Neuronal stem cell (in vitro differentiated cells): ENCODE results near the gene UBALD2.

Source experiments
- DNase-seq: peaks from one replicate; pipeline ENCODE4 v3.0.0-alpha.2; 2013; ENCODE audit warnings: low spot score
- H2AFZ ChIP-seq: one replicate; pipeline ENCODE4 v1.6.1; 2013; ENCODE audit warnings: mild to moderate bottlenecking, low read length, inconsistent platforms
- H2AK5ac ChIP-seq: 2 replicates; pipeline ENCODE4 v1.6.1; 2013; ENCODE audit warnings: low read depth, mild to moderate bottlenecking, inconsistent platforms, low read length, moderate library complexity, mixed read lengths
- H2BK120ac ChIP-seq: 2 replicates; pipeline ENCODE4 v1.6.1; 2013; ENCODE audit warnings: low read depth, mild to moderate bottlenecking, inconsistent platforms, low read length, moderate library complexity, mixed read lengths
- H2BK12ac ChIP-seq: one replicate; pipeline ENCODE4 v1.6.1; 2013; ENCODE audit warnings: low read length, inconsistent platforms
- H2BK15ac ChIP-seq: 2 replicates; pipeline ENCODE4 v1.6.1; 2013; ENCODE audit warnings: mild to moderate bottlenecking, low read length, inconsistent platforms, mixed read lengths
- H2BK5ac ChIP-seq: one replicate; pipeline ENCODE4 v1.6.1; 2013; ENCODE audit warnings: inconsistent platforms, mild to moderate bottlenecking, low read length, moderate library complexity
- H3K14ac ChIP-seq: one replicate; pipeline ENCODE4 v1.6.1; 2013; ENCODE audit warnings: low read length, inconsistent platforms
- H3K18ac ChIP-seq: 2 replicates; pipeline ENCODE4 v1.6.1; 2013; ENCODE audit warnings: low read length, inconsistent platforms
- H3K23ac ChIP-seq: 2 replicates; pipeline ENCODE4 v1.6.1; 2013; ENCODE audit warnings: low read depth, mild to moderate bottlenecking, mixed read lengths, low read length, inconsistent platforms; ENCODE audit not compliant: poor library complexity
- H3K27ac ChIP-seq: replicated peaks from 3 replicates; pipeline ENCODE4 v1.5.1; 2013; ENCODE audit warnings: low read length, inconsistent platforms
- H3K27me3 ChIP-seq, 3 experiments: 2 replicates each; pipeline ENCODE4 v1.6.1; 2013; ENCODE audit warnings: low read length in 3 of 3, mild to moderate bottlenecking in 2 of 3, inconsistent platforms in 1 of 3, low read depth in 1 of 3, mixed read lengths in 1 of 3, moderate library complexity in 1 of 3; ENCODE audit not compliant: control insufficient read depth in 3 of 3, insufficient read depth in 3 of 3
- H3K36me3 ChIP-seq, 2 donors: replicated peaks in 1 of 2; 2 replicates each; pipeline ENCODE4 v1.6.1; 2013; ENCODE audit warnings: low read length in 2 of 2; ENCODE audit not compliant: control insufficient read depth in 2 of 2, insufficient read depth in 2 of 2
- H3K4ac ChIP-seq: 2 replicates; pipeline ENCODE4 v1.6.1; 2013; ENCODE audit warnings: inconsistent platforms, mild to moderate bottlenecking, low read length, moderate library complexity
- H3K4me1 ChIP-seq, 2 donors: 1 replicate in 1 of 2; 2 replicates in 1 of 2; pipeline ENCODE4 v1.6.1; 2013; ENCODE audit warnings: low read length in 2 of 2, low read depth in 1 of 2; ENCODE audit not compliant: control insufficient read depth in 2 of 2, insufficient read depth in 1 of 2
- H3K4me2 ChIP-seq: one replicate; pipeline ENCODE4 v1.6.1; 2013; ENCODE audit warnings: mild to moderate bottlenecking, low read length, inconsistent platforms; ENCODE audit not compliant: insufficient read depth, poor library complexity, severe bottlenecking
- H3K4me3 ChIP-seq, 2 donors: 2 replicates each; pipeline ENCODE4 v1.5.1; 2013; ENCODE audit warnings: low read length in 2 of 2, mild to moderate bottlenecking in 2 of 2, inconsistent platforms in 1 of 2, moderate library complexity in 1 of 2
- H3K79me1 ChIP-seq: one replicate; pipeline ENCODE4 v1.6.1; 2013; ENCODE audit warnings: low read depth, mild to moderate bottlenecking, inconsistent platforms, low read length, moderate library complexity
- H3K9ac ChIP-seq: one replicate; pipeline ENCODE4 v1.6.1; 2013; ENCODE audit warnings: mild to moderate bottlenecking, low read depth, low read length, inconsistent platforms; ENCODE audit not compliant: poor library complexity
- H3K9me3 ChIP-seq, 2 donors: replicated peaks in 1 of 2; 2 replicates each; pipeline versions ENCODE3 to v1.6.1; 2013; ENCODE audit warnings: low read length in 2 of 2, mild to moderate bottlenecking in 2 of 2, inconsistent platforms in 1 of 2, low read depth in 1 of 2, mixed read lengths in 1 of 2, moderate library complexity in 1 of 2; ENCODE audit not compliant: control insufficient read depth in 2 of 2, insufficient read depth in 1 of 2
- H4K8ac ChIP-seq: one replicate; pipeline ENCODE4 v1.6.1; 2013; ENCODE audit warnings: low read depth, mild to moderate bottlenecking, inconsistent platforms, low read length, moderate library complexity
- H4K91ac ChIP-seq: one replicate; pipeline ENCODE4 v1.6.1; 2013; ENCODE audit warnings: low read length, low read depth, mild to moderate bottlenecking, inconsistent platforms; ENCODE audit not compliant: poor library complexity
- WGBS, 2 donors: extraction: QIAGEN DNeasy Blood & Tissue Kit; methylation state at CpG; one replicate each; pipeline ENCODE4 v1.1.7; 2013; ENCODE audit warnings: missing lambda C conversion rate in 2 of 2, mixed read lengths in 1 of 2; ENCODE audit not compliant: insufficient read length in 2 of 2, insufficient replicate concordance in 1 of 2; ENCODE audit errors: extremely low coverage in 2 of 2; 5-methylcytosine and 5-hydroxymethylcytosine counted together

The UBALD2 gene

GRCh38 chr17:76234354-76234679, 30.8 kb upstream of the UBALD2 start:
- no peak overlapping the region for H3K4ac ChIP-seq
- no peak overlapping the region for H4K8ac ChIP-seq
- H3K14ac ChIP-seq: no peak overlapping the region
- no peak overlapping the region for H2BK12ac ChIP-seq
- H3K27ac ChIP-seq: no peak overlapping the region
- no peaks in the 10 kb centered on the region for H3K36me3 ChIP-seq
- no peak overlapping the region for H3K4me3 ChIP-seq
- peaks cover 0 to 3% of the 10 kb centered on the region in 2 donors for H3K9me3 ChIP-seq
- H2BK15ac ChIP-seq: no peak overlapping the region
- H3K27me3 ChIP-seq: peaks cover 0 to 6% (median 0%) of the 10 kb centered on the region in 3 experiments
- H2BK5ac ChIP-seq: no peak overlapping the region
- H3K4me1 ChIP-seq: peaks cover 0 to 4% of the 10 kb centered on the region in 2 donors
- H2AFZ ChIP-seq: no peak overlapping the region
- no peak overlapping the region for H2AK5ac ChIP-seq
- no peak overlapping the region for H3K4me2 ChIP-seq
- no peak for DNase-seq
- no peak overlapping the region for H4K91ac ChIP-seq
- H3K23ac ChIP-seq: no peak overlapping the region
- H2BK120ac ChIP-seq: no peak overlapping the region
- H3K18ac ChIP-seq: no peak overlapping the region
- H3K79me1 ChIP-seq: no peaks in the 10 kb centered on the region
- no CpG with 5 or more reads among the region's 5 CpGs for WGBS, 2 donors
- no peak overlapping the region for H3K9ac ChIP-seq

DNA sequence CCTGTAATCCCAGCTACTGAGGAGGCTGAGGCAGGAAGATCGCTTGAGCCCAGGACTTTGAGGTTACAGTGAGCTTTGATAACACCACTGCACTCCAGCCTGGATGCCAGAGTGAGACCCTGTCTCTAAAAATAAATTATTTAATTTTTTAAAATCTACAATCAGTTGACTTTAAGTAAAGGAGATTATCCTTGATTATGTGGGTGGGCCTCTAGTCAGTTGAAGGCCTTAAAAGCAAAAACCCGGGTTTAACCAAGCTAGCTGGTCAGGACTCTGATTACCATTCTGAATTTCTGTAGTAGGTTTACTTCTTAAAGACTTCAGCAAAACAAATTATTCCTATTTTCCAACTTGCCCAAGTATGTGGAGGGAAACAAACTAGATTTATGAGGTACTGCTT, 29.3 kb upstream of the UBALD2 start:
- no CpG with 5 or more reads among the region's 2 CpGs for WGBS, 2 donors
- no peak overlapping the region for H4K8ac ChIP-seq

GRCh38 chr17:76236603-76237002, 28.5 kb upstream of the UBALD2 start:
- peaks cover 5% of the 10 kb centered on the region in 2 donors for H3K4me1 ChIP-seq
- no peak overlapping the region for H3K4ac ChIP-seq
- H4K91ac ChIP-seq: no peak overlapping the region
- no peak overlapping the region for H2AFZ ChIP-seq
- no peak overlapping the region for H3K18ac ChIP-seq
- H2BK5ac ChIP-seq: no peak overlapping the region
- peaks cover 0 to 13% (median 0%) of the 10 kb centered on the region in 3 experiments for H3K27me3 ChIP-seq
- no peak overlapping the region for H2BK12ac ChIP-seq
- H3K9me3 ChIP-seq: no peaks in the 10 kb centered on the region
- H4K8ac ChIP-seq: no peak overlapping the region
- H2AK5ac ChIP-seq: no peak overlapping the region
- H3K9ac ChIP-seq: no peak overlapping the region
- DNase-seq: no peak
- no peak overlapping the region for H3K4me3 ChIP-seq
- H3K79me1 ChIP-seq: no peaks in the 10 kb centered on the region
- H3K36me3 ChIP-seq: no peaks in the 10 kb centered on the region
- no peak overlapping the region for H3K27ac ChIP-seq
- H3K4me2 ChIP-seq: no peak overlapping the region
- no peak overlapping the region for H2BK15ac ChIP-seq
- no peak overlapping the region for H3K14ac ChIP-seq
- H3K23ac ChIP-seq: no peak overlapping the region
- H2BK120ac ChIP-seq: no peak overlapping the region

More for the DNA sequence above, 29.3 kb upstream of the UBALD2 start:
- Histone ChIP-seq H3K4me1 (peaks cover under 1 to 5% of the 10 kb centered on the region in 2 donors), H2BK120ac (no peak overlapping the region), H3K27me3 (peaks cover 0 to 13% (median 0%) of the 10 kb centered on the region in 3 experiments), H3K36me3 (no peaks in the 10 kb centered on the region), H3K4ac (no peak overlapping the region), H3K4me2 (no peak overlapping the region), H2BK15ac (no peak overlapping the region), H2BK12ac (no peak overlapping the region), H3K27ac (no peak overlapping the region), H2BK5ac (no peak overlapping the region), H3K23ac (no peak overlapping the region), H4K91ac (no peak overlapping the region), H3K79me1 (no peaks in the 10 kb centered on the region), H3K9me3 (no peaks in the 10 kb centered on the region), H3K18ac (no peak overlapping the region), H3K14ac (no peak overlapping the region), H3K4me3 (no peak overlapping the region), H2AFZ (no peak overlapping the region), H3K9ac (no peak overlapping the region), H2AK5ac (no peak overlapping the region)
- no peak for DNase-seq

DNA sequence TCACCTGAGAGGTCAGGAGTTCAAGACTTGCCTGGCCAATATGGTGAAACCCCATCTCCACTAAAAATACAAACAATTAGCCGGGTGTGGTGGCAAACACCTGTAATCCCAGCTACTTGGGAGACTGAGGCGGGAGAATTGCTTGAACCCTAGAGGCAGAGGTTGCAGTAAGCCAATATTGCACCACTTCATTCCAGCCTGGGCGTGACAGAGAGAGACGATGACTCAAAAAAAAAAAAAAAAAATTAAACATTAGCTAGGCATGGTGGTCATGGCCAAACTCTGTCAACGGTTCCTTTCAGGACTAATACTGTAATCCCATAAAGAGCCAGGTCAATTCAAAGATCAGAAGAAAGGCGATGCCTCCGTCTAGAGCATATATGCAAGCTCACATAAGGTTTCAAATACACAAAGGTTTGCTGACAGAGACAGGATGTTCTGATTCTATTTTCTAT, 27.3 kb upstream of the UBALD2 start:
- Histone ChIP-seq H3K79me1 (no peaks in the 10 kb centered on the region), H4K8ac (no peak overlapping the region), H2AFZ (no peak overlapping the region), H3K4me1 (peaks cover 5% of the 10 kb centered on the region in 2 donors), H2BK12ac (no peak overlapping the region), H3K27ac (no peak overlapping the region), H2BK120ac (no peak overlapping the region), H3K27me3 (peaks cover 0 to 15% (median 0%) of the 10 kb centered on the region in 3 experiments), H3K36me3 (no peaks in the 10 kb centered on the region), H3K9me3 (no peaks in the 10 kb centered on the region), H3K14ac (no peak overlapping the region), H3K4me3 (no peak overlapping the region), H3K4me2 (no peak overlapping the region), H3K23ac (no peak overlapping the region), H4K91ac (no peak overlapping the region), H2AK5ac (no peak overlapping the region), H3K18ac (no peak overlapping the region), H3K9ac (no peak overlapping the region), H3K4ac (no peak overlapping the region), H2BK5ac (no peak overlapping the region), H2BK15ac (no peak overlapping the region)
- no peak for DNase-seq
- no CpG with 5 or more reads among the region's 7 CpGs for WGBS, 2 donors
